ENCODE data around the gene OOEP.

DNA sequence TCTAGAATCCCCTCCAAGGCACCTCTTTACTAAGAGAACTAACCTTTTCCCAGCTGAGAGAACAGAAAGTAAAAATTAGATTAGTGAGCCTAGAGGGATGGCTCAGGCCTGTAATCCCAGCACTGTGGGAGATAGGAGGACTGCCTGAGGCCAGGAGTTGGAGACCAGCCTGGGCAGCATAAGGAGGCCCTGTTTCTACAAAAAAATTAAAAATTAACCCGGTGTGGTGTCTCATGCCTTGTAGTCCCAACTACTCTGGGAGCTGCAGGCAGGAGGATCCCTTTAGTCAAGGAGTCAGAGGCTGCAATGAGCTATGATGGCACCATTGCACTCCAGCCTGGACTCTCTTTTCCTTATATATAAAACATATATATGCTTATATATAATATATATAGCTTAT lies 5.5 kb upstream of the OOEP start:
- TF ChIP-seq, protein P1, sequence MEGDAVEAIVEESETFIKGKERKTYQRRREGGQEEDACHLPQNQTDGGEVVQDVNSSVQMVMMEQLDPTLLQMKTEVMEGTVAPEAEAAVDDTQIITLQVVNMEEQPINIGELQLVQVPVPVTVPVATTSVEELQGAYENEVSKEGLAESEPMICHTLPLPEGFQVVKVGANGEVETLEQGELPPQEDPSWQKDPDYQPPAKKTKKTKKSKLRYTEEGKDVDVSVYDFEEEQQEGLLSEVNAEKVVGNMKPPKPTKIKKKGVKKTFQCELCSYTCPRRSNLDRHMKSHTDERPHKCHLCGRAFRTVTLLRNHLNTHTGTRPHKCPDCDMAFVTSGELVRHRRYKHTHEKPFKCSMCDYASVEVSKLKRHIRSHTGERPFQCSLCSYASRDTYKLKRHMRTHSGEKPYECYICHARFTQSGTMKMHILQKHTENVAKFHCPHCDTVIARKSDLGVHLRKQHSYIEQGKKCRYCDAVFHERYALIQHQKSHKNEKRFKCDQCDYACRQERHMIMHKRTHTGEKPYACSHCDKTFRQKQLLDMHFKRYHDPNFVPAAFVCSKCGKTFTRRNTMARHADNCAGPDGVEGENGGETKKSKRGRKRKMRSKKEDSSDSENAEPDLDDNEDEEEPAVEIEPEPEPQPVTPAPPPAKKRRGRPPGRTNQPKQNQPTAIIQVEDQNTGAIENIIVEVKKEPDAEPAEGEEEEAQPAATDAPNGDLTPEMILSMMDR (IDR thresholded peaks at IDR 0.05; ENCODE audit: low read length), result no peak
- TF ChIP-seq EZH2phosphoT487 (IDR thresholded peaks at IDR 0.05; ENCODE audit: low read length), result no peak

All from MM.1S (cell line).